Measurements from ENCODE around the gene RBM19.

The RBM19 gene

GRCh38 chr12:113950873-113951272, 15.3 kb downstream of the RBM19 start:
- DNase-seq, result no peak

- DNase-seq, result no peak
Observed at GRCh38 chr12:113949321-113950305, 16.5 kb downstream of the RBM19 start.

DNA sequence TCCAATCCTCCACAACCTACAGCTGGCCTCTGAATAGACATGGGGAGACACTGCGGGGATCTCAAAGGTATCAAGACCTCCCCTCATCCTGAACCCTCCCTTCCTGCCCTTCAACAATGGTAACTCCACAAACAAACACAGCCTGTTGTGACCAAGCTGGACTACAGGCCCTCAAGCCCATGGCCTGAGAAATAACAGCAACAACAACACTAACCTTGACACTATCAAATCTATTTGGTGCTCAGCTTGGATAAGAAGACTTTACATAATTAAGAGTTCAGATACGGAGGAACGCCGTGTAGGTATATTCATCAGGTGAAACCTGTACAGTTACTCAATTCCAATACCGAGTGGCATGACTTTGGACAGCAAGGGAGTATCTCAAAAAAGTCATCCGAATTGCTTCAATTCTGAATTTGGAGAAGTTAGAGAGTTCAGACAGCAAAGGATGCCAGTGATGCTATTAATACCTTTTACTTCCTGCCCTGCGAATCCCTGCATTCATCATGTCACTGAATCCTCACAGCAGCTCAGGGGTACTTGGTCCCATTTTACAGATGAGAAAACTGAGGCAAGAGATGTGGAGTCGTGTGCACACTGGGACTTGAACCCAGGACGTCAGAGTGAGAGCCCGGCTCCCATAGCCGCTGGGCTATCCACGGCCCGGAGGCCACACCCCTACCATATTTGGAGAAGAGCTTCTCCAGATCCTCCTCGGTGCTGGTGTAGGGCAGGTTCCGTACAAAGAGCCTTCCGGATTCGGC, 17.8 kb downstream of the RBM19 start:
- DNase-seq, result no peak

DNA sequence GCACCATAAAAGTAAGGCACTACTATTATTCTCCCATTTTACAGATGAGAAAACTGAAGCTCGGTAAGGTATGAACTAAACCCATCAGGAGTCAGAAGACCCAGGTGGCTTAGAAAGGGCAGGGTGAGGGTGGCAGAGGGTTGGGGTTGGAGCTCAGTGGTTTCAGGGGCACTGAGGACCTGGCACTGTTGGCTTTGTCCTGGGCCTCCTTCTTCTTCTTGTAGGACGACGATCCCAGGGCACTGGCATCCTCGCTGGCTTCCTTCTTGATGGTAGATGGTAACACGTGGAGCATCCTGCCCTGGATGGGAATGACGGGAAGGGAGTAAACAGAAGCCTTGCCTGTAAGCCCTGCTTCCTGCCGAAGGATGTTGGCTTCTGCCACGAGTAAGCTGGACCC, 19.9 kb downstream of the RBM19 start:
- no peak for DNase-seq

- DNase-seq, result no peak
Observed at GRCh38 chr12:113945174-113946173, 20.7 kb downstream of the RBM19 start.

DNA sequence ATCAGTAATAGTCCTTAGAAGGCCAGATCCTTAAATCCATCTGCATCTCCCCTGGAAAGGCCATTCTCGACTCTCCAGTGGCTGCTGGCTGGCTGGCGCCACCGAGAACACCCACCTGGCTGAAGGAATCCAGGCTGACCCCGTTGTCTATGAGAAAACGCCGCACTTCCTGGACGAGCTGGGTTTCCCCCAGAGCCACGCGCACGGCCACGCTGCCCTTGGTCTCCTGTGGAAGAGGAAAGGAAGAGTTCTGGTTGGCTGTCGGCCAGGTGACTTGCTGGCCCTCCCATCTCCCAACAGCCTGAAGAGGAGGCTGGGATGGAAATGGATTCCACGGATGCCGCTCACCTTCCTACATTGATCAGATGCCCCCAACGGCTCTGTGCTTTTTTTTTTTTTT, 23.9 kb downstream of the RBM19 start:
- DNase-seq, result no peak

DNA sequence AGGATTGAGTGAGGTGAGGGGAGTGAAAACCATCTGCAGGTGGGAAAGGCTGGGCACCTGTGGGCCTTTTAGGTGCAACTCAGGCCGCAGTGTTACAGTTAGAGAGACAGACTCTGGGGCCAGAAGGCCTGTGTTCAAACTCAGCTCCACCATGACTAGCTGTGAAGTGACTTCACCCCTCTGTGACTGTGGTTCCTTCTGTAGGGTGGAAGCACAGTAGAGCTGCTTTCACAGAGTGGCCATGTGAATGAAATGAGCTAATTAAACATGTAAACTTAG, 25.0 kb downstream of the RBM19 start:
- no peak for DNase-seq

DNA sequence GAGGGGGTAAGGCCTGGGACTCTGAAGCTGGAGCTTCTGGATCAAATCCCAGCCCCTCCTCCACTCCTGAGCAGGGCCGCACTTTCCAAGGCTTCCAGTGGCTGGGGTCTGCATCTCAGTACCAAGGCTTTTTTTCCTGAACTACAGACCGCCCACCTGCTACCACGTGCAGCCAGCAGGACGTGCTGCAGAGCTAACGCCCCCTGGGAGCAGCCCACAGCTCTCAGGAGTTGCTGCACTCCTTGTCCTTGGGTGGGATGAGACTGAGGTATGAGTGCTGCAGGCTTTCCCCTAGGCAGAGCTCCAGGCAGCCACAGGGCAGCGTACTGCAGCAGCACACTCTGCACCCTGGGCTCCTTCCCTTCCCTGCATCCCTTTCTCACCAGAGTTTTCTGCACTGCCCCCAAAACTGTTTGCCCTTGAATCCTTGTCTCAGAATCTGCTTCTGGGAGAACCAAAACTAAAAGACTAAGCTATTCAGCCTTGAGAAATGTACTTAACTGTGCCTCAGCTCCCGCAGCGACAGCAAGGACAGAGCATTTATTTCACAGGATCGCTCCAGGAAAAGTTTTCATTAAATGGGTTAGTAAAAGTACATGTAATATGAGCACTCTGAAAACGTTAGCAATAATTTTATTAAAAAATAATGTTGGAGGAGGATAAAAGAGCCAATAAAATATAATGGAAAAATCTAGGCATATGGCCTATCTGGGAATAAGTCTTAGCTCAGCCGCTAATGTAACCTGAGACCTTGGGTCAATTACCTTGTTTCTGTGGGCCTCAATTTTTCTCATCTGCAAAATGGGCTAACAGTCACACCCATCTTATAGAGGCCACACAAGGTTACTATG, 25.5 kb downstream of the RBM19 start:
- no peak for DNase-seq

GRCh38 chr12:113939867-113940266, 26.3 kb downstream of the RBM19 start:
- DNase-seq, result no peak

DNA sequence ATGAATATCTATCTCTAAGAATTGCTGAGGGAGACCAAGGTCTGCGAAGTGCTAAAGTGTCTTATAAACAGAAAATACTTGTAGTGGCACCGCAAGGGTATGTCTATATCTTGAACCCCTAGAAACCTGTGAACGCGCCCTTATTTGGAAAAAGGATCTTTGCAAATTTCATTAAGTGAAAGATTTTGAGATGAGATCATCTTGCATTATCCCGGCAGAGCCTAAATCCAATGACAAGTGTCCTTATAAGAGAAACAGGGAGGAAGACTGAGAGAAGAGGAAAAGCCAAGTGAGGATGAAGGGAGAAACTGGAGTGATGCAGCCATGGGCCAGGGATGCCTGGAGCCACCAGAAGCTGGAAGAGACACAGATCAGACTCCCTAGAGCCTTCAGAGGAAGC, 27.7 kb downstream of the RBM19 start:
- DNase-seq, result no peak

DNA sequence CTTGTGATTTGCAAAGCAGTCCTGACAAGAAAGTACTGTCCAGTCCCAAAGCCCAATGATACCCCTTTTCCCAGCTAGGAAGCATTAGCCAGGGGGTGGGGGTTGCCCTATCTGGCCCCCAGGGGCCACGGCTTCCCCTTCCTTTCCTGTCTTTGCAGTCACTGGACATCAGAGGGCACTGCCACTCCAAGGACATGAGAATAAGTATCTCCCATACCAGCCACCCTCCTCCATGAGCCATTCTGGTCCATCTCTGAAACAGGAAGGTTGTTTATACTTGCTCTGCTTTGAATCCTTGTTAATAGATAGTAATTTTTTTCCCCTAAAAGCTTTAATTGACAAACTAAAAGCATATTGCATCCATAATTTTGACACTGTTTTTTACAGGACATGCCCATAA, 29.7 kb downstream of the RBM19 start:
- DNase-seq, result no peak

DNA sequence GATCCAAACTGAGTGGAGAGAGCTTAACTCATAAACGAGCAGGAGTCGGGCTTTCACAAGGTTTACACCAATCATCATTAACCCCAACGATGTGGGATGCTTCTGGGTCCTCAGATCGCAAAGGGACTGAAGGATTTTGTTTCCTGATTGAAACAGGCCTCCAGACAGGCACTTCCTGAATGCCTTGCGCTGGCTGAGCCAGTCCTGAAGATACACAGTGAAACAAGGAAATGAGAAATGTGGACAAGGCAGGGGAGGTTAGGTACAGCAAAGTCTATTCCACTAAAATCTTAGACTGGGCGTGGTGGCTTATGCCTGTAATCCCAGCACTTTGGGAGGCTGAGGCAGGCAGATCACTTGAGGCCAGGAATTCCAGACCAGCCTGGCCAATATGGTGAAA, 30.7 kb downstream of the RBM19 start:
- no peak for DNase-seq

DNA sequence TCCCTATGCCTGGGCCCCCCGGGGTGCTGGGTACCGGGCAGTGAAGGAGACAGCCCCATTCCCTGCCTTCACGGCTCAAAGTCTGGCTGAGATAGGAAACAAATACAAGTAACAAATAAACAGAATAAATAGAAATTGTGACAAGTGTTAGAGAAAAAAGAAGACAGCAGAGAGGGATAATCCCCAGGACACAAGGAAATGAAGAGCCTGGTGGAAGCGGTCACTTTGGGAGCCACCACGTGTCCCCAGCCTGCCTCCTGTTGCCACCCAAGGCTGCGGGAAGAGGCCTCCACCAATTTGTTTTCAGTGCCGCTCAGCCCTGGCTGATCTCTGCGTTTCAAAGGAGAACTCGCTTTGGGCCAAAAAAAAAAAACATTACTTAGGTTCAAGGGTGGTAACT, 31.2 kb downstream of the RBM19 start:
- DNase-seq, result no peak

DNA sequence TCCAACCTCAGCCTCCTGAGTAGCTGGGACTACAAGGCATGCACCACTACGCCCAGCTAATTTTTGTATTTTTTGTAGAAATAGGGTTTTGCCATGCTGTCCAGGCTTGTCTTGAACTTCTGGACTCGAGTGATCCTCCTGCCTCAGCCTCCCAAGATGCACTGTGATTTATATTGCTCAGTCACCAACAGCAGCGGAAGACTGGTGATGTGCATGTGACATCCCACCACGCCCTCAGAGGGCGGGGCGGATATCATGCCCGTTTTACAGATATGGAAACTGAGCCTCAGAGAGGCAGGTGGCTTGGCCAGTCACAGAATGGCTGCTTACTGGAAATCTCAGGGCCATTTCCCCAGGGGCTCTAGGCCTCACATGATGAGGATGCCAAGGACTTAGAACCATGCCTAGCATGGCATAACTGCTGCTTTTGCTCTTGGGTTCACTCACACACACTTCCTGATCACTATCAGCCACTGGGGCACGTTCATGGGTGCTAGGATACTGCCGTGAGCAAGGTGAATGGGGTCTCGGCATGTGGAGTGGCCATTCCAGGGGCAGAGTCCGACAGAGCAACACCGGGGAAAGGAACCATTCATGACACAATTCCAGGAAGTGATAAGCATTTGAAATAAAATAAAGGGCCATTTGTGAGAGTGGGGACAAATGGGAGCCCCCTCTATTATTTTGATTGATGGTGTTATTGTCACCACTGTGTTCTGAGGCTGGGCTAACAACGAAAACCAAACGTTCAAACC, 31.9 kb downstream of the RBM19 start:
- no peak for DNase-seq

GRCh38 chr12:113933201-113933786, 32.8 kb downstream of the RBM19 start:
- DNase-seq, result peak in 2 of 3 experiments; percentile 15 to 33

- peak in 2 of 3 experiments; percentile 12 to 50 for DNase-seq
Observed at GRCh38 chr12:113932381-113933196, 33.5 kb downstream of the RBM19 start.

DNA sequence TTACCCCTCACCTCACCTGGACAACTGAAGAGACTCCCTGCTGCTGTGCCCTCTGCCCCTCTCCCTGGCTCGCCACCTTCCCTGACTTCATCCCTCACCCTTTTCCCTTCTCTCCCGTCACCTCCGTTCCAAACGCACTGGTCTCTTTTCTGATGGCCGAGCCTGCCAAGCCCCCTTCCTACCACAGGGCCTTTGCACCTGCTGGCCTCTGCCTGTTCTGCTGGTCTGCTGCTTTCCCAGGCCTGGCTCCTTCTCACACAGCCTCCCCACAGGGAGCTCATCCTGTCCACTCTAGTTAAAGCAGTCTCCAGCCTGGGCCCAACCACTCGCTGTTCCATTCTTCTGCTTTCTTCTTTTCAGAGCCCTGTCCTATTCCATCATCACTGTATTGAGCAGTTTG, 34.6 kb downstream of the RBM19 start:
- DNase-seq, result no peak

DNA sequence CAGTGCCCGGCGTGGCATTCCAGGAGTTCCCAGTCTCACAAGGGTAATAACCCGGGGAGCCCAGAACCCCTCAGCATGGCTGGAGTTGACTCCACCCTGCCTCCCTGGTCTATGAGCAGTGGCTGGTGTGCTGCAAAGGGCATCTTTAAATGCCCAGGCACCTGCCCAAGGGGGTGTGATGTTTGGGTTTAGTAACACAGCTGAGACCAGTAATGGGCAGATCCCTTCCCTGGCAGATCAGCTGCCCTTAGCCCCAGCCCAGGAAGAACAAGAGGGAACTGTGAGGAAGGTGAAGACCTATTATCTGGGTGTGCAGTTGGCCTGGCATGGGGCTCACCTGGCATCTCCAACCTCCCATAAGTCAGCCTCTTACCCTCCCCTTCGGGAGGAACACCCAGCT, 35.9 kb downstream of the RBM19 start:
- no peak for DNase-seq

DNA sequence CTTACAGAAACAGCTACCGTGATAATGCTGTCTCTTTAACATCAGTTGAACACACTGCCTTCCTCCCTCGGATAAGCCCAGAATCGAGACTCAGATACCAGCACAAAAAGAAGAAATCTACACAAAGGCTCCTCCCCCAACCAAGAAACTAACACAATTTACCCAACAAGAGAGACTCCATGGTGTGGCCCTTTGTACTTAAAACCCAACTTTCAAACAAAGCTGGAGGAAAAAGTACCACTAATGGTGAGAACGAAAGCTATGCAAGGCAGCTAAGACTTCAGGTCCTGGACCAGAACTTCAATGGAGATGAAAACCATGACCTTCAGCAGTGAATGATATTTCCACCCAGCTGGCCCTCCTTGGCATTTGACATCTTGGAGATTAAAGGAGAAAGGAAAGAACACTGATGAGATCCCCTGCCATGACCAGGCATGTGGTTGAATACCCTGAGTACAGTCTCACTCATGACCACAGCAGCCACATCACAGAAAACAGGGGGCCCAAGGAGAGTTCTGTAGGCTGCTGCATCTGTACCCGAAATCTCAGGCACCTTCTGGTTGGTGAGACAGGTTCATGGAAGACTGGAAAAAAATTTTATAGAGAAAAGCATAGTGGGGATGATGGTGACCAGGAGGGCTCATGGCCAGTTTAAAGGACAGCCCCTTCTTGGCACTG, 36.7 kb downstream of the RBM19 start:
- no peak for DNase-seq

Data from NCI-H1417 (cell line).